Measurements from ENCODE around the gene KANK2.

GRCh38 chr19:11116507-11116906, 80.8 kb downstream of the KANK2 start:
- no peak for TF ChIP-seq CTCF (IDR thresholded peaks at IDR 0.05)
- no peak for TF ChIP-seq POLR2A (IDR thresholded peaks at IDR 0.05)

Data from right lobe of liver (tissue), 4 donors.